Mucosa of gallbladder (tissue), 1 donor: Measurements from ENCODE around the gene GNPTG. TPM values are rescaled to one million over a fixed set of nuclear protein-coding genes. Genes with fewer than 3 reads are reported as not detected.

Experiments
- DNase-seq: peaks from one replicate; pipeline ENCODE4 v3.0.0-alpha.2; 2020; ENCODE audit warnings: low spot score
- total RNA-seq: library from RNA; stranded (reverse); gene quantifications from one replicate; pipeline ENCODE4 v1.2.1, GENCODE V29; 2021
- donor health status: DM: no; HTN: no; CAD: no.

Gene GNPTG
- total RNA-seq, 1 donor from 2014 or later = 86.6 TPM

- no peak for DNase-seq
These were observed 19.6 kb downstream of the GNPTG start for GRCh38 chr16:1371054-1371978.

GRCh38 chr16:1372292-1372950 lies 20.7 kb downstream of the GNPTG start:
- no peak for DNase-seq

GRCh38 chr16:1374418-1375297 lies 22.9 kb downstream of the GNPTG start:
- no peak for DNase-seq

- DNase-seq = no peak
These were observed 23.5 kb downstream of the GNPTG start for GRCh38 chr16:1375298-1375640.

GRCh38 chr16:1375741-1376410 lies 24.1 kb downstream of the GNPTG start:
- DNase-seq = no peak

- no peak for DNase-seq
These were observed 25.8 kb downstream of the GNPTG start for GRCh38 chr16:1377406-1378010.

- no peak for DNase-seq
These were observed 26.5 kb downstream of the GNPTG start for GRCh38 chr16:1378087-1378803.

- peak; percentile 56 for DNase-seq
These were observed 27.1 kb downstream of the GNPTG start for GRCh38 chr16:1378804-1379303.

GRCh38 chr16:1379304-1380076 lies 27.8 kb downstream of the GNPTG start:
- DNase-seq = peak; percentile 52

GRCh38 chr16:1380195-1380594 lies 28.5 kb downstream of the GNPTG start:
- DNase-seq = no peak

- no peak for DNase-seq
These were observed 30.1 kb downstream of the GNPTG start for GRCh38 chr16:1381612-1382406.

- no peak for DNase-seq
These were observed 31.8 kb downstream of the GNPTG start for GRCh38 chr16:1383556-1383955.

GRCh38 chr16:1385232-1385631 lies 33.5 kb downstream of the GNPTG start:
- DNase-seq = no peak

- no peak for DNase-seq
These were observed 35.6 kb downstream of the GNPTG start for GRCh38 chr16:1387331-1387730.

- no peak for DNase-seq
These were observed 38.0 kb downstream of the GNPTG start for GRCh38 chr16:1389762-1390161.

GRCh38 chr16:1390239-1390779 lies 38.6 kb downstream of the GNPTG start:
- no peak for DNase-seq

GRCh38 chr16:1392826-1393225 lies 41.1 kb downstream of the GNPTG start:
- no peak for DNase-seq

GRCh38 chr16:1393613-1394176 lies 42.0 kb downstream of the GNPTG start:
- DNase-seq = no peak
